GM12873 (cell line): ENCODE data around the gene LRRC4C.

ENCODE experiments used
- CTCF ChIP-seq: IDR thresholded peaks from 2 replicates; pipeline ENCODE4 v1.5.1; 2012; ENCODE audit warnings: low read depth, mild to moderate bottlenecking, moderate library complexity, low read length, control low read depth; ENCODE audit not compliant: insufficient read depth; ENCODE audit errors: missing control alignments

Gene LRRC4C

GRCh38 chr11:41042688-41043087, 416.8 kb downstream of the LRRC4C start:
- TF ChIP-seq CTCF: no peak

- no peak for TF ChIP-seq CTCF
These were observed 419.0 kb downstream of the LRRC4C start for GRCh38 chr11:41040474-41040873.

- no peak for TF ChIP-seq CTCF
These were observed 419.9 kb downstream of the LRRC4C start for GRCh38 chr11:41039592-41039991.

GRCh38 chr11:41031551-41032060, 427.8 kb downstream of the LRRC4C start:
- no peak for TF ChIP-seq CTCF

- TF ChIP-seq CTCF: no peak
These were observed 439.2 kb downstream of the LRRC4C start for GRCh38 chr11:41020259-41020658.

- no peak for TF ChIP-seq CTCF
These were observed 441.2 kb downstream of the LRRC4C start for GRCh38 chr11:41018224-41018623.

- no peak for TF ChIP-seq CTCF
These were observed 448.9 kb downstream of the LRRC4C start for GRCh38 chr11:41010361-41011050.
